Nephron (organoid): ENCODE results near the gene CADPS.

Experiments used
- H3K27ac Mint-ChIP-seq, 3 experiments: 2 replicates each; pipeline ENCODE4 v1.8.0; 2020; ENCODE audit warnings: mixed read lengths in 3 of 3, mild to moderate bottlenecking in 2 of 3, moderate library complexity in 1 of 3
- H3K27me3 Mint-ChIP-seq: 2 replicates; pipeline ENCODE4 v1.8.0; 2021; ENCODE audit warnings: low read depth, mild to moderate bottlenecking, moderate library complexity, mixed read lengths
- H3K36me3 Mint-ChIP-seq: 2 replicates; pipeline ENCODE4 v1.8.0; 2020; ENCODE audit warnings: low read depth, mixed read lengths
- H3K4me1 Mint-ChIP-seq: 2 replicates; pipeline ENCODE4 v1.8.0; 2020; ENCODE audit warnings: mixed read lengths
- H3K4me3 Mint-ChIP-seq, 3 experiments: 2 replicates each; pipeline ENCODE4 v1.8.0; 2020; ENCODE audit warnings: mild to moderate bottlenecking in 3 of 3, mixed read lengths in 3 of 3, moderate library complexity in 2 of 3
- H3K9me3 Mint-ChIP-seq: 2 replicates; pipeline ENCODE4 v1.8.0; 2020; ENCODE audit warnings: mixed read lengths
- TF ChIP-seq, protein P1 (sequence below), 3 experiments: fragments of 200-600 bp; sonication (generic); IDR thresholded peaks; one replicate each; pipeline ENCODE4 v1.5.0; 2021; ENCODE audit warnings: antibody characterized with exemption in 3 of 3; ENCODE audit not compliant: unreplicated experiment in 3 of 3

CADPS gene

DNA sequence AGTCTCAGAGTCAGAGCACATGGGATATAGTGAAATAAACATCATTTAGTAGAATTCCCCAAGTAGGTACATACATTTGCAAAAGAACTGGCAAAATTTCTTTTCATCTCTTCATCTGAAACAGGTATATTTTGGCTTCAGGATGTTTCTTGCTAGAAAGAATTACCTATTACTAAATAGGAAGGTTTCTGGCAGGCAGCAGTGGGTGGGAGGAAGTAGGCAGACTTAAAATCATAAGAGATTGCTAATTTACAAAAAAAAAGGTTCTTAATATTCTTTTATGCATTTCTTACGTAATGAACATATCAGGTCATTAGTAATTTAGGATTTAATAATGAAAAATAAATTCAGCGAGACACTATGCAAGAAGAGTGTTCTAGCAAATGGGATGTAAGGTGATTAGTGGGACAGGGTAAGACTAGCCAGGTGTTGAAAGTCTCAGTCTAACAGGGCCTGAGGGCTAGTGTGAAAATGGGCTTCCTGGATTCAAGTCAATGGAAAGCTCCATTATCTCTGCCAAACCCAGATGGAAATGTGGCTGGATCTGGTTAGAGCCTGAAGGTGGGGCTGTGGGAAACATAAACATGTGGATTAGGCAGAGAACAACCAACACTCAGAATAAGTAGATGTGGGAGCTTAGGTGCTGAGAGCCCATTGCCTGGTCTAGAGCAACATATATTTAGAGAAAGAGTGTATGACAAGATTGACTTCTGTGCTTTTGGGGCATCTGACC, 374.5 kb downstream of the CADPS start:
- Mint-ChIP-seq H3K9me3 (no peaks in the 10 kb centered on the region), H3K36me3 (no peaks in the 10 kb centered on the region), H3K4me3 (no peak overlapping the region), H3K27me3 (no peaks in the 10 kb centered on the region), H3K4me1 (no peaks in the 10 kb centered on the region), H3K27ac (no peak overlapping the region)
- TF ChIP-seq, protein P1, sequence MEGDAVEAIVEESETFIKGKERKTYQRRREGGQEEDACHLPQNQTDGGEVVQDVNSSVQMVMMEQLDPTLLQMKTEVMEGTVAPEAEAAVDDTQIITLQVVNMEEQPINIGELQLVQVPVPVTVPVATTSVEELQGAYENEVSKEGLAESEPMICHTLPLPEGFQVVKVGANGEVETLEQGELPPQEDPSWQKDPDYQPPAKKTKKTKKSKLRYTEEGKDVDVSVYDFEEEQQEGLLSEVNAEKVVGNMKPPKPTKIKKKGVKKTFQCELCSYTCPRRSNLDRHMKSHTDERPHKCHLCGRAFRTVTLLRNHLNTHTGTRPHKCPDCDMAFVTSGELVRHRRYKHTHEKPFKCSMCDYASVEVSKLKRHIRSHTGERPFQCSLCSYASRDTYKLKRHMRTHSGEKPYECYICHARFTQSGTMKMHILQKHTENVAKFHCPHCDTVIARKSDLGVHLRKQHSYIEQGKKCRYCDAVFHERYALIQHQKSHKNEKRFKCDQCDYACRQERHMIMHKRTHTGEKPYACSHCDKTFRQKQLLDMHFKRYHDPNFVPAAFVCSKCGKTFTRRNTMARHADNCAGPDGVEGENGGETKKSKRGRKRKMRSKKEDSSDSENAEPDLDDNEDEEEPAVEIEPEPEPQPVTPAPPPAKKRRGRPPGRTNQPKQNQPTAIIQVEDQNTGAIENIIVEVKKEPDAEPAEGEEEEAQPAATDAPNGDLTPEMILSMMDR (IDR thresholded peaks at IDR 0.05; ENCODE audit: unreplicated experiment in 3 of 3), result no peak

DNA sequence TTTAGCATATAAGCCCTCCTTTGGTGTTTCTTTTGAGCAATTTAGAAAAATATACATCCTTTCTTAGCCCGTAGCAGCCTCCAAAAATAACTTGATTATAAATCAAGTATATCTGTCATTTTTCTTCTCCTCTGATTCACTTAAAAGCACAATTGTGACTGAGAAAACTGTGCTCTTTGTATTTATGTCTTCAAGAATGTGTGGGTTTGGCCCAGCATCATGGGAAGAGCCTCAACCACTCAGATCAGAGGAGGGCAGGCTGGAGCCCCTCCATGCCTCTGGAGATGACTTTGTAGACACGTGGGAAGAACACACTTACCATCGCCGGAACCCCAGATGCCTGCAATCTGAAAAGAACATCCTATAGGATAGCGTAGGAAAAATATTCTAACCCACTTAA, 378.1 kb downstream of the CADPS start:
- H3K9me3 Mint-ChIP-seq, result no peaks in the 10 kb centered on the region
- H3K4me3 Mint-ChIP-seq, result no peak overlapping the region
- TF ChIP-seq, protein P1 (IDR thresholded peaks at IDR 0.05; ENCODE audit: unreplicated experiment in 3 of 3), result no peak
- H3K27ac Mint-ChIP-seq, result no peak overlapping the region
- H3K27me3 Mint-ChIP-seq, result no peaks in the 10 kb centered on the region
- H3K36me3 Mint-ChIP-seq, result no peaks in the 10 kb centered on the region
- H3K4me1 Mint-ChIP-seq, result no peaks in the 10 kb centered on the region

- no peak overlapping the region for H3K4me3 Mint-ChIP-seq
- H3K27me3 Mint-ChIP-seq, result no peaks in the 10 kb centered on the region
- TF ChIP-seq, protein P1 (IDR thresholded peaks at IDR 0.05; ENCODE audit: unreplicated experiment in 3 of 3), result no peak
- no peaks in the 10 kb centered on the region for H3K9me3 Mint-ChIP-seq
- H3K36me3 Mint-ChIP-seq, result no peaks in the 10 kb centered on the region
- no peak overlapping the region for H3K27ac Mint-ChIP-seq
- H3K4me1 Mint-ChIP-seq, result no peaks in the 10 kb centered on the region
Measured at GRCh38 chr3:62496503-62496902, 378.7 kb downstream of the CADPS start.

DNA sequence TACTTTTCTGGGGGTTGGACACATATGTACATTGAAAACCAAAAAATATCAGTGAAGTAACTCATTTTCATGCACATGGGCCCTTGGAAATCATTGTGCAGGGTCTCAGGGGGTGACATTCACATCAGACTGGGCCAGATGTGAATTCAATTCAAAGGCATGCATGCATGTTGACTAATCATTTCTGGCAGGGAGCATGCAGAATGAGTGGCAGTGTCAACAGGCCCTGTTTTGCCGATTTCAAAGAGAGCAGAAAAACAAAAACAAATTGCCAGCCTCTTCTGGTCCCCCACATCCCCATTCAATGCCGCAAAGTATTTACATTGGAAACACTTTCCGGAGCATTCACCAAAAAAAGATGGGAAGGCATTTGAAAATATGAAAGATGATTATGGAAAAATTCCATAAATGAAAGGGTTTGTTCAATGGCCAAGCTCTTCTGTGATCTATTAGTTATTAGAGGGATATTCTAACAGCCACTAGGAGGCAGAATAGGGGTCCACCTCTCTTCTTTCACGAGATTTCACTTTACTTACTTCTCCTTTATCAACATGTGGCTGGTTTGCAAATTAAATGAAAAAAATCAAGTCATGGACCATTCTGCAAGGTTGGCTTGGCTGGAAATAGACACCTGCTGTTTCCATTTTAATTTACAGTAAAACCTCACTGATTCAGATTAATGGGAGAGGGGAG, 382.0 kb downstream of the CADPS start:
- TF ChIP-seq, protein P1 (IDR thresholded peaks at IDR 0.05; ENCODE audit: unreplicated experiment in 3 of 3), result peak in 1 of 3 experiments; percentile 7
- Mint-ChIP-seq H3K4me3 (no peak overlapping the region), H3K4me1 (no peaks in the 10 kb centered on the region), H3K27me3 (no peaks in the 10 kb centered on the region), H3K9me3 (no peaks in the 10 kb centered on the region), H3K36me3 (no peaks in the 10 kb centered on the region), H3K27ac (no peak overlapping the region)

- no peak overlapping the region for H3K4me3 Mint-ChIP-seq
- peaks cover 18% of the 10 kb centered on the region for H3K27me3 Mint-ChIP-seq
- H3K27ac Mint-ChIP-seq, result no peak overlapping the region
- peaks cover 7% of the 10 kb centered on the region for H3K4me1 Mint-ChIP-seq
- TF ChIP-seq, protein P1 (IDR thresholded peaks at IDR 0.05; ENCODE audit: unreplicated experiment in 3 of 3), result no peak
- H3K36me3 Mint-ChIP-seq, result no peaks in the 10 kb centered on the region
- H3K9me3 Mint-ChIP-seq, result no peaks in the 10 kb centered on the region
Measured at GRCh38 chr3:62482961-62483360, 392.3 kb downstream of the CADPS start.
